Testis (tissue), 2 donors: ENCODE measurements around the gene MYH15.

Experiments used
- POLR2A ChIP-seq: fragments of 450-650 bp; IDR thresholded peaks from one replicate; pipeline ENCODE4 v1.6.1; 2017; ENCODE audit warnings: antibody characterized with exemption, mild to moderate bottlenecking, moderate library complexity
- TF ChIP-seq, protein P1 (sequence below), 3 experiments: fragments of 450-650 bp in 2 of 3; fragments of 200-600 bp in 1 of 3; sonication (generic) in 1 of 3; IDR thresholded peaks; one replicate each; pipeline ENCODE4 v1.5.1; 2016 to 2019; ENCODE audit warnings: antibody characterized with exemption in 3 of 3, mild to moderate bottlenecking in 2 of 3, moderate library complexity in 1 of 3

GRCh38 chr3:108510496-108510895 lies at the start of gene MYH15:
- TF ChIP-seq, protein P1, sequence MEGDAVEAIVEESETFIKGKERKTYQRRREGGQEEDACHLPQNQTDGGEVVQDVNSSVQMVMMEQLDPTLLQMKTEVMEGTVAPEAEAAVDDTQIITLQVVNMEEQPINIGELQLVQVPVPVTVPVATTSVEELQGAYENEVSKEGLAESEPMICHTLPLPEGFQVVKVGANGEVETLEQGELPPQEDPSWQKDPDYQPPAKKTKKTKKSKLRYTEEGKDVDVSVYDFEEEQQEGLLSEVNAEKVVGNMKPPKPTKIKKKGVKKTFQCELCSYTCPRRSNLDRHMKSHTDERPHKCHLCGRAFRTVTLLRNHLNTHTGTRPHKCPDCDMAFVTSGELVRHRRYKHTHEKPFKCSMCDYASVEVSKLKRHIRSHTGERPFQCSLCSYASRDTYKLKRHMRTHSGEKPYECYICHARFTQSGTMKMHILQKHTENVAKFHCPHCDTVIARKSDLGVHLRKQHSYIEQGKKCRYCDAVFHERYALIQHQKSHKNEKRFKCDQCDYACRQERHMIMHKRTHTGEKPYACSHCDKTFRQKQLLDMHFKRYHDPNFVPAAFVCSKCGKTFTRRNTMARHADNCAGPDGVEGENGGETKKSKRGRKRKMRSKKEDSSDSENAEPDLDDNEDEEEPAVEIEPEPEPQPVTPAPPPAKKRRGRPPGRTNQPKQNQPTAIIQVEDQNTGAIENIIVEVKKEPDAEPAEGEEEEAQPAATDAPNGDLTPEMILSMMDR (IDR thresholded peaks at IDR 0.05): no peak
- no peak for TF ChIP-seq POLR2A
